ENCODE results near the gene NRG3.

DNA sequence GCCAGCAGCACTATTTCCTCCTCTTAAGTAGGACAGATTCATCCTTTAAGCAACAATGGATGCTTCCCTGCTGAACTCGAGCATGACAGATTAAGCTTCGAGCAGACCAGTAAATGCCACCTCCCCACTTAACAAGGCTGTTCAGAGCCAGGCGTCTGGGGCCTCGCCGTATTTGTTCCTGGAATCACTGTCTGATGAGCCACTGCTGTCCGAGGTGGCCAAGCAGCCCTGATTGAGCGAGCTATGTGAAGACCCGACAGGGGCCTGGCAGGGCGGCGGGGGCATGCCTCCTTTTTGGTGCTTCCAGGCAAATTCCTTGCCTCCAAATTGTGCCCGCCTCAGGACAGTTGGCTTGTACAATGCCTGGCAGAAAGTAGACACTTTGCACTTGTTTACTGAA, 862.6 kb downstream of the NRG3 start:
- no peak for TF ChIP-seq POU2F2 (IDR thresholded peaks at IDR 0.05; ENCODE audit: low read depth, low read length)
- TF ChIP-seq POLR2A (IDR thresholded peaks at IDR 0.05; ENCODE audit: low read depth, low read length) = no peak
- TF ChIP-seq TAF1 (IDR thresholded peaks at IDR 0.05; ENCODE audit: low read depth, low read length) = no peak
- TF ChIP-seq POLR2AphosphoS5 (IDR thresholded peaks at IDR 0.05; ENCODE audit: low read depth, low read length) = no peak
- TF ChIP-seq SPI1 (IDR thresholded peaks at IDR 0.05; ENCODE audit: low read depth, low read length) = no peak

Data from GM12891 (cell line).